MM.1S (cell line): Measurements from ENCODE around the gene ARFGAP1.

Experiments used
- CTCF ChIP-seq: fragments of 300-600 bp; sonication (generic); IDR thresholded peaks from 2 replicates; pipeline ENCODE4 v1.5.1; 2016; ENCODE audit warnings: antibody characterized with exemption, low read length, mixed read lengths
- EZH2 ChIP-seq: fragments of 300-600 bp; sonication (generic); optimal IDR thresholded peaks from 2 replicates; pipeline ENCODE3; 2017; ENCODE audit warnings: low read depth, mild to moderate bottlenecking, antibody characterized with exemption, low read length, mixed read lengths
- EZH2phosphoT487 ChIP-seq: fragments of 300-600 bp; sonication (generic); IDR thresholded peaks from 2 replicates; pipeline ENCODE4 v1.6.1; 2018; ENCODE audit warnings: antibody characterized with exemption, low read length

- TF ChIP-seq CTCF (no peak), EZH2 (no peak), EZH2phosphoT487 (no peak)
These were observed 42.1 kb downstream of the ARFGAP1 start for GRCh38 chr20:63314566-63315239.
